HepG2 (cell line): ENCODE results near the gene CTSZ. TPM values are rescaled to one million over a fixed set of nuclear protein-coding genes. Genes with fewer than 3 reads are reported as not detected.

Experiments
- KLF13 ChIP-seq: sonication (generic); formaldehyde crosslinking; IDR thresholded peaks from 2 replicates; pipeline ENCODE4 v1.4.0; 2020; ENCODE audit warnings: mild to moderate bottlenecking, missing genetic modification reagents
- MATR3 ChIP-seq: sonication (generic); formaldehyde crosslinking; IDR thresholded peaks from 2 replicates; pipeline ENCODE4 v1.4.0; 2020; ENCODE audit warnings: missing genetic modification reagents
- MAZ ChIP-seq, 2 experiments: sonication (generic) in 1 of 2; formaldehyde crosslinking in 1 of 2; IDR thresholded peaks; 2 replicates each; pipeline versions ENCODE4 v1.5.0 to v1.6.1; 2012 to 2020; ENCODE audit warnings: low read depth in 2 of 2, mild to moderate bottlenecking in 2 of 2, borderline replicate concordance in 1 of 2, improper control_type of control experiment in 1 of 2, low read length in 1 of 2, missing genetic modification reagents in 1 of 2, moderate library complexity in 1 of 2
- MTA1 ChIP-seq: sonication (generic); formaldehyde crosslinking; IDR thresholded peaks from 2 replicates; pipeline ENCODE4 v1.4.0; 2020; ENCODE audit warnings: missing genetic modification reagents, mild to moderate bottlenecking, borderline replicate concordance
- REPIN1 ChIP-seq: sonication (generic); formaldehyde crosslinking; IDR thresholded peaks from 2 replicates; pipeline ENCODE4 v1.8.0; 2022; ENCODE audit warnings: missing genetic modification reagents, low read depth, mild to moderate bottlenecking, borderline replicate concordance
- SAP130 ChIP-seq: IDR thresholded peaks from 2 replicates; pipeline ENCODE4 v1.6.1; 2016; ENCODE audit warnings: low read depth
- ZBTB33 ChIP-seq: sonication (generic); formaldehyde crosslinking; IDR thresholded peaks from 2 replicates; pipeline ENCODE4 v1.4.0; 2020; ENCODE audit warnings: missing genetic modification reagents
- ZBTB38 ChIP-seq: sonication (generic); formaldehyde crosslinking; IDR thresholded peaks from 2 replicates; pipeline ENCODE4 v1.5.1; 2020; ENCODE audit warnings: mild to moderate bottlenecking, missing genetic modification reagents
- ZBTB39 ChIP-seq: sonication (generic); formaldehyde crosslinking; IDR thresholded peaks from 2 replicates; pipeline ENCODE4 v1.5.0; 2020; ENCODE audit warnings: missing genetic modification reagents
- ZBTB4 ChIP-seq: sonication (generic); formaldehyde crosslinking; IDR thresholded peaks from 2 replicates; pipeline ENCODE4 v1.4.0; 2020; ENCODE audit warnings: missing genetic modification reagents, mild to moderate bottlenecking, borderline replicate concordance
- ZFP91 ChIP-seq: sonication (generic); formaldehyde crosslinking; IDR thresholded peaks from 2 replicates; pipeline ENCODE4 v1.9.0; 2022; ENCODE audit warnings: missing genetic modification reagents, mild to moderate bottlenecking, borderline replicate concordance
- ZNF3 ChIP-seq: IDR thresholded peaks from 2 replicates; pipeline ENCODE4 v1.7.0; 2017; ENCODE audit warnings: inconsistent platforms
- ZNF333 ChIP-seq: sonication (generic); formaldehyde crosslinking; IDR thresholded peaks from 2 replicates; pipeline ENCODE4 v1.4.0; 2020; ENCODE audit warnings: mild to moderate bottlenecking, missing genetic modification reagents, borderline replicate concordance
- ZNF503 ChIP-seq: sonication (generic); formaldehyde crosslinking; IDR thresholded peaks from 2 replicates; pipeline ENCODE4 v1.4.0; 2020; ENCODE audit warnings: missing genetic modification reagents
- ZNF572 ChIP-seq: sonication (generic); formaldehyde crosslinking; IDR thresholded peaks from 2 replicates; pipeline ENCODE4 v1.5.1; 2020; ENCODE audit warnings: mild to moderate bottlenecking, missing genetic modification reagents
- polyA plus RNA-seq, 8 experiments: library from polyadenylated mRNA; depleted of rRNA in 3 of 8; stranded (reverse) in 7 of 8; unstranded in 1 of 8; fragments of >200 nt; fragmentation: Illumina TruSeq in 4 of 8; extraction: Trizol in 4 of 8; gene quantifications; 2 replicates each; pipeline versions ENCODE4 v1.2.1 to v1.2.3, GENCODE V29; 2011 to 2016; ENCODE audit warnings: low read depth in 4 of 8, missing spikeins in 1 of 8, mixed read lengths in 1 of 8; ENCODE audit not compliant: insufficient read depth in 1 of 8
- total RNA-seq, 5 experiments: library from RNA; depleted of rRNA; stranded (reverse); fragments of >200 nt; fragmentation: Illumina TruSeq; extraction: Trizol; gene quantifications; 2 replicates each; pipeline ENCODE4 v1.2.3, GENCODE V29; 2016; ENCODE audit warnings: low read depth in 1 of 5

The CTSZ gene
- total and polyA plus RNA-seq, 2 of the 13 experiments (the other 11 are each of a cell fraction or from before 2014, with no cell fraction given) = 0.33 TPM; not detected in 1

- TF ChIP-seq ZFP91 (CRISPR knock-in tag) = peak; percentile 34; the same call in 1 of the 2 replicates
- TF ChIP-seq MTA1 = 0 out of 2 replicates have a peak, but pooled peaks have one; percentile 16
- TF ChIP-seq ZBTB33 (CRISPR knock-in tag) = peak; percentile 77
- TF ChIP-seq KLF13 (CRISPR knock-in tag) = no peak
- TF ChIP-seq ZBTB39 = no peak
- TF ChIP-seq MATR3 = no peak
- peak; percentile 90; the same call in 1 of the 2 replicates for TF ChIP-seq ZBTB38
- TF ChIP-seq ZNF3 (CRISPR knock-in tag) = no peak
- TF ChIP-seq REPIN1 = no peak
- no peak for TF ChIP-seq SAP130 (CRISPR knock-in tag)
- 0 out of 2 replicates have a peak, but pooled peaks have one; percentile 65 for TF ChIP-seq ZNF572 (CRISPR knock-in tag)
- TF ChIP-seq MAZ (IDR thresholded peaks at IDR 0.05; ENCODE audit: borderline replicate concordance, low read depth, low read length) = no peak
- 0 out of 2 replicates have a peak, but pooled peaks have one; percentile 26 for TF ChIP-seq MAZ (CRISPR knock-in tag; IDR thresholded peaks at IDR 0.05; ENCODE audit: low read depth)
- peak; percentile 23; the same call in 1 of the 2 replicates for TF ChIP-seq ZBTB4 (CRISPR knock-in tag)
- no peak for TF ChIP-seq ZNF503
- TF ChIP-seq ZNF333 (CRISPR knock-in tag) = peak; percentile 31; the same call in 1 of the 2 replicates
These were observed 5.4 kb downstream of the CTSZ start (continued) for GRCh38 chr20:59001449-59002171.
